DMS114 treated with DMSO at 0.1 percent for 48 hours (cell line): ENCODE results near the gene PYDC1.
"Not testable (repeated sequence)": the region's sequence is repeated elsewhere in the genome, so short reads cannot be mapped to it uniquely, and the experiment has no call there.

Experiments used
- DNase-seq: peaks from one replicate; lab custom pipeline; 2025; ENCODE audit not compliant: unreplicated experiment; lab: John Stamatoyannopoulos, UW

Gene PYDC1

DNA sequence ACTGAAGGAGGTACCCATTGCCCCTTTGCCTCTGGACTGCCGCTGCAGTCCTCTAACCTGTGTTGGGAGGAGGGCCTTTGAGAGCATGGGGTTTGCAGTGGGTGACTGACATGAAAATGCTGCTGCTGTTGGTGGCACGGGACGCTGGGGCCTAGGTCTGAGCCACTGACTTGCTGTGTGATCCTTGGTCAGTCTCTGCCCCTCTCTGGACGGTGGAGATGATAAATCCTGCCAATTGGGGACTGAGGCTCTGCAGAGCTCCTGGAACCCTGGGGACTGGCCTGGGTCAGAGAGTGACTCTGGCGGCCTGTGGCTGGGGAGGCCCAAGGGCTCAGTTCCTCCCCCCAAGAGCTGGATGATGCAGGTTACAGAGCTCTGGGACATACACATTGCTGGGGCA lies 6.1 kb upstream of the PYDC1 start:
- DNase-seq = no peak

DNA sequence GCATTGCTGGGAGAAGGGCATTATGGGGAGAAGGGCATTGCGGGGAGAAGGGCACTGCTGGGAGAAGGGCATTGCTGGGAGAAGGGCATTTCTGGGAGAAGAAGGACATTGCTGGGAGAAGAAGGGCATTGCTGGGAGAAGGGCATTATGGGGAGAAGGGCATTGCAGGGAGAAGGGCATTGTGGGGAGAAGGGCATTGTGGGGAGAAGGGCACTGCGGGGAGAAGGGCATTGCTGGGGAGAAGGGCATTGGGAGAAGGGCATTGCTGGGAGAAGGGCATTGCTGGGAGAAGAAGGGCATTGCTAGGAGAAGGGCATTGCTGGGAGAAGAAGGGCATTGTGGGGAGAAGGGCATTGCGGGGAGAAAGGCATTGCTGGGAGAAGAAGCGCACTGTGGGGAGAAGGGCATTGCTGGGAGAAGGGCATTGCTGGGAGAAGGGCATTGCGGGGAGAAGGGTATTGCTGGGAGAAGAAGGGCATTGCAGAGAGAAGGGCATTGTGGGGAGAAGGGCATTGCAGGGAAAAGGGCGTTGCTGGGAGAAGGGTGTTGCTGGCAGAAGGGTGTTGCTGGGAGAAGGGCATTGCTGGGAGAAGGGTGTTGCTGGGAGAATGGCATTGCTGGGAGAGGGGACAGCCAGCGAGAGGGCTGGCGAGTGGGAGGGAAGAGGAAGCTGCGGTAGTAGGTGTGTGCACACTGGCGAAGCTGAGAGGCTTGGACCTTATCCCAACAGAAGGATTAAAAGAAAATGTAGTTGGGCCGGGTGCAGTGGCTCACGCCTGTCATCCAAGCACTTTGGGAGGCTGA lies 4.6 kb upstream of the PYDC1 start:
- no peak for DNase-seq

DNA sequence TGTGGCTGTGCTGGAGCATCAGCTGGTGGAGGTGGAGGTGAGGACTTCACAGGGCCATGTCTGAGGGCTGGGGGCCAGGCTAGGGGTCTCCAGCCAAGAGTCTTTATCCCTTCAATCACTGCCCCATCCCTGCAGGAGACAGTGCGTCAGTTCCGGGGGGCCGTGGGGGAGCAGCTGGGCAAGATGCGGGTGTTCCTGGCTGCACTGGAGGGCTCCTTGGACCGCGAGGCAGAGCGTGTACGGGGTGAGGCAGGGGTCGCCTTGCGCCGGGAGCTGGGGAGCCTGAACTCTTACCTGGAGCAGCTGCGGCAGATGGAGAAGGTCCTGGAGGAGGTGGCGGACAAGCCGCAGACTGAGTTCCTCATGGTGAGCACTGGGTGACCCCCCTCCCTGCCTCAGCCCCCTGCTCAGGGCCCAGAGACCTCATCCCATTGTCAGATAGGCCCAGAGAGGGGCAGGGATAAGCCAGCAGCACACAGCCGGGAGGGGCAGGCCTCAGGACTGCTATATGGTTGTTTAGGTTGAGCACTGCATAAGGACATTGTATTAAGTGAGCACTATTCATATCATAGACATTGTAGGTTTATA lies 2.3 kb upstream of the PYDC1 start:
- no peak for DNase-seq

DNA sequence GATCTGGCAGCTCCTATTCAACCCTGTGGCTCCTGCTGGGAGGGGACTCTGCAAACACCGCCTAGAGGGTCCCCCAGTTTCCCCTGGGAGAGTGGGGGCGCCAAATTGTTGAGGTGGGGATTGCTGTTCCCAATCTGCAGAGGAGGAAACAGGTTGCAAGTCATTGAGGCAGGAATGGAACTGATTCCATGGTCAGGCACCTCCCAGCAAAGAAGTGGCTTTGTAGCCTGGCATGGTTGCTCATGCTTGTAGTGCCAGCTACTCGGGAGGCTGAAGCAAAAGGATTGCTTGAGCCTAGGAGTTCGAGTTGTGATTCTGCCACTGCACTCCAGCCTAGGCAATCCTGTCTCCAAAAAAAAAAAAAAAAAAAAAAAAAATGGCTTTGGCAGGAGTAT lies 198 bp upstream of the PYDC1 start:
- no peak for DNase-seq

DNA sequence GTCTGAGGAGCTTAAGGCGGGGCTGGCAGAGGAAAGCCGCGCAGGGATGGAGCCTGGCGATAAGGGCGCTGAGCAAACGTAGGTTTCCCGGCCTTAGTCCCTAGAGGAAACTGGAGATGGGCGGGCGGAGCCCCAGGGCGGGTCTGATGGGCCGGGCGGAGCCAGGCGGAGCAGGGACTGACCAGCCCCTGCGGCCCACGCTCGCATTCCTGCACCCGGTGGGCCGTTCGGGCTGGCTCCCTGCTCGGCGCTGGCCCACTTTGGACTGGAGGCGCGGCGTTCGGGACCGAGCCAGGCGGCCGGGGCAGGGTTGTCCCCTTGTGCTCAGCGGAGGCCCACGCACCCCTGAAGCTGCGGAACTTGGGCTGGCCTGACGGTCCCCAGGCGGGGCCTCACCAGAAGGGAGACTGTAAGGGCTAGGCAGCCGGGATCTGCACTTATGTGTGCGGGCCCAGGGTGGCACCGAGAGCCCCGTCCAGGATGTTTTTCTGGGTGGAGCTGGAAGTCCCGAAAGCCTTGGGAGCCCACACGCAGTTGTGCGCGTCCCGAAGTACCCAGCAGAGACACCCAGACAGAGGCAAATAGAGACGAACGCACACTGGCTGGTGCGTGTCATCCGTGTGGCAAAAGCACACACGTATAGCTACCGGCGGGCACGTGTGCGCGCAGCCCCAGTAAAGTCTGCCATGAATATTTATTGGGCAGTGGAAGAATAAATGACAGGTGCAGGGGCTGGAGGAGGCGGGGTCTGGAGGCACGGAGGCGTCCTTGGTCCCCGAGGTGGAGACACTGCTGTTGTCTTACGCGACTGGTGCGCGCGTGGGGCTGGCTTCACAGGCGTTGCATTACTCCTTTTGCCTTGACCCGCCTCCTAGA lies 1.4 kb downstream of the PYDC1 start:
- DNase-seq = no peak

DNA sequence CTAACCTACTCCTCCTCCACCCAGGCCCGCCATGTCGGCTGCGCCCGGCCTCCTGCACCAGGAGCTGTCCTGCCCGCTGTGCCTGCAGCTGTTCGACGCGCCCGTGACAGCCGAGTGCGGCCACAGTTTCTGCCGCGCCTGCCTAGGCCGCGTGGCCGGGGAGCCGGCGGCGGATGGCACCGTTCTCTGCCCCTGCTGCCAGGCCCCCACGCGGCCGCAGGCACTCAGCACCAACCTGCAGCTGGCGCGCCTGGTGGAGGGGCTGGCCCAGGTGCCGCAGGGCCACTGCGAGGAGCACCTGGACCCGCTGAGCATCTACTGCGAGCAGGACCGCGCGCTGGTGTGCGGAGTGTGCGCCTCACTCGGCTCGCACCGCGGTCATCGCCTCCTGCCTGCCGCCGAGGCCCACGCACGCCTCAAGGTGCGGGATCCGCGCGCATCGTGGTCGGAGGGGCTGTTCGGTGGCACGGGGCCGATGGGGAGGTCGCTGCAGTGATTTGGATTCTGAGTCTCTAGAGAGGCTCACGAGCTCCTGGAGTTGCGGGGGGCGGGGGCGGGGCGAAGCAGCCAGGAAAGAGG lies 2.1 kb downstream of the PYDC1 start:
- DNase-seq = no peak

DNA sequence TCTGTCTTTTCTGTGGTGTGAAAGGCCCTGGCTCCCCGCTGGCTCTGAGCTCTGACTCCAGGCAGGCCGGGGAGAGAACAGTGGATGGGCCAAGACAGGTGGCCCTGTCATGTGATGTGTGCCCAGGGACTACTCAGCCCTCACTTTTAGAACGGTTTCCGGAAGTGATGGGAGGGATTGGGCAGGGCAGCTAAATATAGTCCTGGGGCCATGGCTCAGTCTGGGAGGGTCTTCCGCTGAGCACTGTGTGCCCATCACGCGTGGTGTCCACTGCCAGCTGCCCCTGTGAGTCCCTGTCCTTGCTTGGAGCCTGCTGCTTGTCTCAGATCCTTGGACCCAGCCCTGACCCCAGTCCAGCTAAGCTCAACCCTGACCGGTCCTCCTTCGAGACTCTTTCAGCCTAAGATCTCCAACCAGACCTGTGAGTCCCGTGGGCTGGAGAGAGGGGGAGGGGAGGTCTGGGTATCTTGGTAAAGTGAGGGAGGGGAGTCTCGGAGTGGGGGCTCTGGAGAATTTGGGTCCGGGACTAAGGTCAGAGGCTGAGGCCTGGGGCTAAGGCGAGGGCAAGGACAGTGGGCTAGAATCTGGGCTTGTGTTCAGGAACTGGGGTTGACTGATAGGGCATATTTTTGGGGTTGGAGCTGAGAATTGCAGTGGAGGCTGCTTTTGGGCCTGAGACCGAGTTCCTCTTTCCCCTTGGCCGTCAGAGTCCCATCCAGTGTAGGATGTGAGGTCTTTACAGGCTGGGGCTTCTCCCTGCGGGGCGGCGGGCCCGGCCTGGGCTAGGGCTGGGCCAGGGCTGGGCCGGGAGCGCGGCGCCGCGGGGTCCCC lies 2.8 kb downstream of the PYDC1 start, which contains the start of gene TRIM72:
TRIM72 (plus strand) TSS at position 243 of the 831 bp plus-strand sequence. CDS start 620 bp downstream, outside the sequence.
- DNase-seq = no peak

DNA sequence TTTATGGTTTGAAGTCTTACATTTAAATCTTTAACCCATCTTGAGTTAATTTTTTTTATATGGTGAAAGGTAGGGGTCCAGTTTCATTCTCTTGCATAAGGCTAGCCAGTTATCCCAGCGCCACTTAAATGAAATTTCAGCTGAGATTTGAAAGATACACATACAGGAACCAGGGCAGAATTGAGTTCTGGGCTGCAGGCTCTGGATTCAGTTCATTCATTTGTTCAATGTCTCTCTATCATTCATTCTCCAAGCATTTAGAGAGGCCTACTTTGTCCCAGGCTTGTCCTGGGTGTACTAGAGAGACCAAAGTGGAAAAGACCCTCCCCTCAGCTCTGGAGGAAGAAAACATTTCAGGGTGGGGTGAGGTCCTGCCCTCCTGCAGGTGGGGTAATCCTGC lies 3.6 kb downstream of the PYDC1 start:
- no peak for DNase-seq

DNA sequence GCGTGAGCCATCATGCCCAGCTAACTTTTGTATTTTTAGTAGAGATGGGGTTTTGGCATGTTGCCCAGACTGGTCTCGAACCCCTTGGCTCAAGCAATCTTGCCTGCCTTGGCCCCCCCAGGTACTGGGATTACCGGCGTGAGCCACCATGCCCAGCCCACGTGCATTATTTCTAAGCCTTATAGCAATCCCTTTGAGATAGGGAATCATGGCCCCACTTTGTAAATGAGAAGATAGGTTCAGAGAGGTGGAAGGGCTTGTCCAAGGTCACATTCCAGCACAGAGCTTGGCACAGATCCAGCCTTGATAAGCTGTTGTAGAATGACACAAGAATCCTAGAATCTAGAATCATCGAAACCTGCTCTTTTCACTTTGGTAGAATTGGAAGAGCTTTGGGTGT lies 10.2 kb downstream of the PYDC1 start:
- DNase-seq = no peak

DNA sequence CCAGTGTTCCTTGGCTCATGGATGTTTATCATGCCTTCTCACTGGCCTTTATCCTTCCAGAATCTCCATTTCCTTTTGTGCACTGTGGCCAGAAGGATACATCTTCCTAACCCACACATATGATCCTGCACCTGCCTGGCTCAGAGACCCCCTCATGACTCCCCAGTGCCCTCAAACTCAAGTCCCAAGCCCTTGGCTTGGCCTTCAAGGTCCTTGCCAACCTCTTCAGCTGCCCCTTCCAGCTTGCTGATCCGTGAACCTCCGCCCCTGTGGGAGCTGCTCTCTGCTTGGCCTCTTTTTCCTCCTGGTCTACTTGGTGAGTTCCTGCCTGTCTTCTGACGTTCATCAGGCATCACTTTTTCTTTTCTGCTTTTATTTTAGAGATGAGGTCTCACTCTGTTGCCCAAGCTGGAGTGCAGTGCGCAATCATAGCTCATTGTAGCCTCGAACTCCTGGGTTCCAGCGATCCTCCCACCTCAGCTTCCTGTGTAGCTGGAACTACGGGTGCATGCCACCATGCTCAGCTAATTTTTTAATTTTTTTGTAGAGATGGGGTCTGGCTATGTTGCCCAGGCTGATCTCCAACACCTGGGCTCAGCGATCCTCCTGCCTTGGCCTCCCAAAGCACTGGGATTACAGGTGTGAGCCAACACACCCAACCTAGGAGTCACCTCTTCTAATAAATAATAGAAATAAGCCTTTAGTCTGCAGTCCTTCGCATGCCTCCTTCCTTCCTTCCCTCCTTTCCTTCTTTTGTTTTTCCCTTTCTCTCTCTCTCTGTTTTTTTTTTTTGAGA lies 11.9 kb downstream of the PYDC1 start:
- DNase-seq = no peak

DNA sequence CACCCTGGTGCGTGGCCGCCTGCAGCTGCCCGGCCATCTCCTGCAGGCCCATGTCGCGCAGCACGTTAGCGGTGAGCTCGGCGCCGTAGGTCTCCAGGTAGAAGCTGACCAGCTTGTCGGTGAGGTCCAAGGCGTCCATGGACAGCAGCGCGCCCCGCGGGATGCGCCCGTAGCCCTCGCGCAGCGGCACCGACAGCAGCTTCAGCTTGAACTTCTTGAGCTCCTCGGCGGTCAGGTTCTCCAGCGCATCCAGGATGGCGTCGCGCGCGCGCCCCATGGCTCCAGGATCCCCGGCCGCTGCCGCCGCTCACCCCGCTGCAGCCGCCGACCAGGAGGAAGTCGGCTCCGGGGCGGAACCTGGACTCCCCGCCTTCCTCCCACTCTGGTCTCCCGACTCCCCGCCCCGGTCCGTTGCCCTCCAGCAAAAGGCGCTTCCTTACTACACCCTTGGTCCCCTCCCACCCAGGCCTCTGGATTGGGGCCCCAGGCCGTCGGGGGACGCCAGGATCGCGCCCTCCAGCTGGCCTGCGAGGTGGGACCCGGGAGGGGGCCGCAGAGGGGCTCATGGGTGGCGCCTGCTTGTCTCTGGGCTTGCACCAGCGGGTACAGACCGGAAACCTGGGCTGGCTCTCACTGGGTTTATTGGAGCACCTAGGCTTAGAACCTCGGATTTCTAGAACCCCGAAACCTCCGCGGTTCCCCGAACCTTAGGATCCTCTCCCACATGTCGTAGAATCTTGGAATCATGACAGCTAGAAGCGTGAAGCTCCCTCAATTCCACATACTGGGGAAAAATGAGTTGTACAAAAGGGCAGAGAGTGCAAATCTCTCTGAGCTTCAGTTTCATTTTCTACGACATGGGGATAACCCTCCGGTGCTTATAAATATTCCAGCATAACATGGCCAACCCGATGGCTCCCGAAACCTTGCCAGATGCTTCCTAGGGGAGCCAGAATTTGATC lies 14.2 kb downstream of the PYDC1 start, which contains the start of gene PYCARD:
PYCARD (minus strand) TSS at position 347 of the 962 bp plus-strand sequence; CDS start at position 277, 70 bp downstream.
- no peak for DNase-seq

DNA sequence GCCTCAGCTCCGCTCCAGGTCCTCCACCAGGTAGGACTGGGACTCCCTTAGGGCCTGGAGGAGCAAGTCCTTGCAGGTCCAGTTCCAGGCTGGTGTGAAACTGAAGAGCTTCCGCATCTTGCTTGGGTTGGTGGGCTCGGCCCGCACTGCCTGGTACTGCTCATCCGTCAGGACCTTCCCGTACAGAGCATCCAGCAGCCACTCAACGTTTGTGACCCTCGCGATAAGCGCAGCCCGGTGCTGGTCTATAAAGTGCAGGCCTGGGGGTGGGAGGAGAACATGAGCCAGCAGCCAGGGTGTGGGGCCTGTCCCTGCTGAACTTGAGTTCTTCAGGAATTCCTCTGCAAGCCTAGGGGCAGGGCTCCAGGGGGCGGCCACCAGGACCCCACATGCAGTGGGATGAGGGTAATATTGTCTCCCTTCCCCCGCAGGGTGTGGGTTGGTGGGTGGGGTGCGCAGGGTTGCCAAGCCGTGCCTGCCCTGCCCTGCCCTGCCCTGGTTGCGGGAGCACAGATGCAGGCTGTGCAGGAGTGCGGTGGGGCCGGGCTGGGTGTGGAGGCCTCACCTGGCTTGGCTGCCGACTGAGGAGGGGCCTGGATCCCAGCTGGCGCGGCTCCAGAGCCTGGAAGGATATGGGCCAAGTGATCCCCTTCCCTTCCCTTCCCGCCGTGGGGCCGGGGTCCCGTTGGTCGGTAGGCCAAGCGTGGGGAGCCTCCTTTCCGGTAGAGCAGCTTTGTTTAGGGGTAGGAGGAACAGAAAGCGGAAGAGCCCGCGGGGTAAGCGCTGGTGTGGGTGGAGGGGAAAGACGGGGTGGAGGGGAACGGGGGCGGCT lies 15.1 kb downstream of the PYDC1 start:
- no peak for DNase-seq

DNA sequence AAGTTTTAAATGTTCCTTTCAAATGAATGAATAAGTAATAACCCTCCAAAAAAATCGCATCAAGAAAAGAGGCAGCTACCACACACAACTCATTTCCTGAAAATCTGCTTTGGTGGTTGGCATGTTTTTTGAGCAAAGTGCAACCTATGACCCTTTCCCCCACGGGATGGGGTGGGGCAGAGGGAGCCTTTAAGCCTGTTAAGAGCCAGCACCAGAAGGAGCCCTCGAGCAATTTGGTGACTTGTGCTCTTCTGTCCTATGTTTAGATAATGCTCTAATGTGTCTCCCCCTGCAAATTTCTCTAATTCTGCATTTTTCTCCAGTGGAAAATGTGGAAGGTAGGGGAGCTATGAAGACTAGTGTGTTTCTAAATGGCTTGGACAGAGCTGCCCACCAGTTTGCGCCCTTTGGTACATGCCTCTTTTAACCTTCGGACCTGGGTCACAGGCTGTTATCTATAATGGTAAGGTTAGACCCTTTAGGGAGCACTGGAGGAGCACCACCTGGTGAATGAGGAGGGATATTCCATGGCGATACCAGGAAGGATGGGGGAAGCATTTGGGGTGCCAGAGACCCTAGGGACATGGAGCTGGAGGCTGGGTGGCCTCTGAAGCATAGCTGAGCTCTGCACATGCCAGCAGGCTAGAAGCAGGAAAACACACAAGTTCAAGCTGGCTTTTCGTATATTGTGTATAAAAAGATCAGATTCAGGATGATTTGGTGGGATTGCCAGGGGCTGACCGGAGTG lies 15.9 kb downstream of the PYDC1 start:
- no peak for DNase-seq

DNA sequence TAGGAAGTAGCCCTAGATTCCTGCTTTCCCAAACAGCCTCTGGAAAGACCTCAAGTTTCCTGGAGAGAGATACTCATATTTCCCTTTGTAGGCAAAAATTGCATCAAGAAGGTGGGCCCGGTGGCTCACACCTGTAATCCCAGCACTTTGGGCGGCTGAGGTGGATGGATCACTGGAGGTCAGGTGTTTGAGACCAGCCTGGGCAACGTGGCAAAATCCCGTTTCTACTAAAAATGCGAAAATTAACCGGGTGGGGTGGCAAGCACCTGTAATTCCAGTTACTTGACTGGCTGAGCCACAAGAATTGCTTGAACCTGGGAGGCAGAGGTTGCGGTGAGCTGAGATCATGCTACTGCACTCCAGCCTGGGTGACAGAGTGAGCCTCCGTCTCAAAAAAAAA lies 16.8 kb downstream of the PYDC1 start:
- not testable (repeated sequence) for DNase-seq

DNA sequence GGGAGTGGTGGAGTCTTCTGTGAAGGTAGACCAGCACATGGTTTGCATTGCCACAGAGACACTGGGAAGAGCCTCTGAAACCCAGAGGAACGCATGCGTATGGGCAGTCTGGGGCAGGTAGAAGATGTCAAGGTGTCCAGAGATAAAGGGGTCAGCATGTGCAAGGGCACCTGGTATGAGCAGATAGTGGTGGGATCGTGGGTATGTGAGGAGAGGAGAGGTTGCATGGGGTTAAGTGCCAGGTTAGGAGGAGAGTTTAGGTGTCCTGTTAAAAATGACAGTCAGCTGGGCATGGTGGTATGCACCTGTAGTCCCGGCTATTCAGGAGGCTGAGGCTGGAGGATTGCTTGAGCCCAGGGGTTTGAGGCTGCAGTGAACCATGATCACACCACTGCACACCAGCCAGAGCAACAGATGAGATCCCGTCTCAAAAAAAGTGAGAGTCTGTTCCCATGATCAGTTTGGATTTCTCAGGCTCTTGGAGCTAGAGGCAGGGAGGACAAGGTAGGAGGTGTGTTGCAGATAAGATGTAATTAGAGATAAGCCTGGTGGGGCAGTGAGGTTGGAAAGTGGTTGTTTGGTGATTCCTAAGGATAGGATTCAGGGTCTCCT lies 17.4 kb downstream of the PYDC1 start:
- no peak for DNase-seq

DNA sequence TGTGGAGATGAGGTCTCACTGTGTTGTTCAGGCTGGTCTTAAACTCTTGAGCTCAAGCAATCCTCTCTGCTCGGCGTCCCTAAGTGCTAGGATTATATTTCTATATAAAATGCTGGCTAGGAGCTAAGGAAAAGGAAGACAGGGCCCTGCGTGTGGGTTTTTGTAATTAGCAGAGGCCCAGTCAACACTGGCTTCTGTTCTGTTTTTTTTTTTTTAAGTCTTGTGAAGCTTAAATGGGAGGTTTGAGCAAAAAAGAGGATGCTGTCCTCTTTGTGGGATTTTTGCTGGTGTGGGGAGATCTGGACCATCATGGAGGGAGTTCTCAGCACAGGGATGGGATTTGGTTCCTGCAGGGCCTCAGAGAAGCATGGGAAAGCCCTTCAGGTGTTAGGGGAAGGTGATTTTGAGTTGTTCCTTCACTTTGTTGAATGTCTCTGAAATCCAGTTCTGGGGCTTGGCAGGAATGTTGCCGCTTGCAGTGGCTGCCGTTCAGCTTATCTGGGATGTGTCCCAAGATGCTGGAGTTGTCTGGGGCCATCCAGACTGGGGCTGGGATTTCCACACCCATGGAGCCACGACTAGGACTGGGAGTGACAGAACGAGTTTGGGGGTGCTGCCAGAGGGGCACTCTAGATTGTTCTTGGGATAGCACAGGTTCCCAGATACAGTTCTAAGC lies 18.6 kb downstream of the PYDC1 start:
- DNase-seq = no peak
